Activated CD8-positive, alpha-beta memory T cell treated with anti-CD3 and anti-CD28 coated beads for 1 hour (primary cell): ENCODE measurements around the gene PCGF3.
"Not testable (repeated sequence)": the region's sequence is repeated elsewhere in the genome, so short reads cannot be mapped to it uniquely, and the experiment has no call there.

Source experiments
- DNase-seq, 2 donors: peaks; one replicate each; pipeline ENCODE4 v3.0.0-alpha.2; 2020; ENCODE audit warnings: low read depth in 1 of 2; ENCODE audit errors: extremely low read depth in 1 of 2

Gene PCGF3

DNA sequence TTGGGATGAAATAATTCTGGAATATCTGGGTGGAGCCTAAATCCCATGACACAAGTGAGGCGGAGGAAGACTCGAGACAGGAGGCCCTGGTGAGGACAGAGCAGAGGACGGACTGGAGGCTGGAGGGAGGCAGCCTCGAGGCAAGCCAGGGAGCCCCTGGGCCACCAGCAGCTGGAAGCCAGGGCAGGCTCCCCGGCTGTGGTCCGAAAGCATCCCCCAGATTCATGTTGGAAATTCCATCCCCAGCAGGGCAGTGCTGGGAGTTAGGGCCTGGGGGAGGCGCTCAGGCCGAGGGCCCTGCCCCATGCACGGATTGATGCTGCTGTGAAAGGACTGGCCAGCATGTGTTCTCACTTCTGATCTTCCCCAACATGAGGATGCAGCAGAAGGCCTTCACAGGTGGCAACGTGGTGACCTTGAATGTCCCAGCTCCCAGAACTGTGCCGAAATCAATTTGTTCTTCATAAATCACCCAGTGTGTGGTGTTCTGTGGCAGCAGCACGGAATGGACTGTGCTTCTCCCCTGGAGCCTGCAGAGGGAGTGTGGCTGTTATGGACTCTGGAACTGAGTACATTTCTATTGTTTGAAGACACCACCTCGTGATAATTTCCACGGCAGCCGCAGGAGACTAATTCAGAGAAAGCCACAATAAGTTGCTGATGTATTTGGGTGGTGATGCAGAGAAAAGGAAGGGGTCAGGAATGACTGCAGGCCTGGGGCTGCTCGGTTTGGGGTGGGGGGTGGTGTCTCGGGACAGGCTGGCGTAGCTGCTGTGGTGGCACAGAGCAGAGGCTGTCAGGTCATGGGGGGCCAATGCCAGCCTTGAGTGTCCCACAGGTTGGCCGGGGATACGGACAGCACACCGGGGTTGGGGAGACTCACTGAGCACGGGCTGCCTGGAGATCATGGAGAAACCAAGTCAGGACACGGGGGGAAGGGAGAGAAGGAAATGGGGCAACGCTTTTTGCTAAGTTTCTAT is 56.9 kb downstream of the PCGF3 start:
- DNase-seq: no peak

DNA sequence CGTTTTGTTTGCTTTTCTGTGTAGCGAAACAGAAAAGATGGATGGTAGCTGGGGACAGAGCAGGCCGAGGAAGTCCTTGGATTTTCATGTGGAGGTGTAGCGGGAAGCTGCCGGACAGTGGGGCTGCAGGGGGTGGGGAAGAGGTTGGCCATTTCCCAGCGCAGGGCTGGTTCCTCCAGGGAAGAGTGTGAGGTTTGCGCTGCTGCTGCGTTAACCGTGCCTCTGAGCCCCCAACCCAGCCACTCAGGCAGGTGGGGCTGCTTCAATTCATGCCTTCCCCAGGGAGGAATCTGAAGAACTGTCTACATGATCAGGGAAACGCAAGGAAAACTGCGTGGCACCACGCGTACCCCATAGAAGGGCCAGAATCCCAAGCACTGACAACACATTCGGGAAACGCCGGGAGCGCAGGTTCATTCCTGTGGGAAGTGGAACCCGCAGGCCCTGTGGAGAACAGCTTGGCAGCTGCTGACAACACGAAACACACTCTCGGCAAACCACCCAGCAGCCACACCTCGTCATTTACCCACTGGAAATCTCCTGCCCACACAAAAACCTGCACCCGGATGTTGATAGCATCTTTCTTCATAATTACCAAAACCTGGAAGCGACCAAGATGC is 57.7 kb downstream of the PCGF3 start:
- no peak for DNase-seq

DNA sequence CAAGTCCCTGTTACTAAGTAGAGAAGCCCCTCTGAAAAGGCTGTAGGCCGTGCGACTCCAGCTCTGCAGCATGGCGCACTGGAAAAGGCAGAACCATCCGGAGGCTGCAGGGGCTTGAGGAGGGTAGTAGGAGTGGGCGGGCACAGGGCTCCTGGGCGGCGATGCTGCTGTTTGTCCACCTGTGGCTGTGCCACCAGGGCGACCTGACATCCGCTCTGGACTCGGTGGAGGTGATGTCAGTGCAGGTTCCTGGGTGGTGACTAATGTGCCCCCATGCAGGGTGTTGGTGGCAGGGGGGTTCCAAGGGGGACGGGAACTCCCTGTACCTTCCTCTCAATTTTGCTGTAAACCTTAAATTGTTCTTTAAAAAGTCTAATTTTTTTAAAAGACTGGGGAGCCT is 58.3 kb downstream of the PCGF3 start:
- no peak for DNase-seq

DNA sequence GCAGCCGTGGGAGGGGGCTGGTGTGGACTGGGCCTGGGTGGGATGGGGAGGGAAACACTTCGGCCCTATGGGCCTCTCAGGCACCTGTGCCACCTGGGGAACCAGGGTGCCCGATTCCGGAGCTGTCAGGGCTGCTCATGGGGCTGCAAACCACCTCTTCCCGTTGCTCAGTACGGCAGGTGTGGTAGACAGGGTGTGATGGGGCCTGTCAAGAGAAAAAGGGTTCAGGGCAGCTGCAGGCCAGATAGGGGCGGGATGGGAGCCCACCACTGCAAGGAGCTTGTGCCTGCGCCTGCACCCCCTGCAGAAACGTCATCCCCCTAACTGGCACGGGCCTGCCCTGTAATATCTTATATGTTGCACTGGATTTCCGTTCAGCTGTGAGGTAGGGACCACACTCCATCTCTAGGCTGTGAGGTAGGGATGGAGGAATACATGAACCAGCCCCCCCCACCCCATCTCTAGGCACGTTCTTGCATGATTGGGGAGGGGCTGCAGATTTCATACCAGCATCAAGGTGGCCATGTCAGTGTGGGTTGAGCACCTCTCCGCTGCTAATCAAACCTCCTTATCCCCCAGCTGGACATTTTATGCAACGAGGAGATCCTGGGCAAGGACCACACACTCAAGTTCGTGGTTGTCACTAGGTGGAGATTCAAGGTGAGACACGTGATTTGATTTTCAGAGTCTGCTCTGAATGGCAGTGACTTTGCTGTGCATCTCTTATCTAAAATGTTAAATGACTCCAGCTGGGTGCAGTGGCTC is 59.0 kb downstream of the PCGF3 start:
- no peak for DNase-seq

DNA sequence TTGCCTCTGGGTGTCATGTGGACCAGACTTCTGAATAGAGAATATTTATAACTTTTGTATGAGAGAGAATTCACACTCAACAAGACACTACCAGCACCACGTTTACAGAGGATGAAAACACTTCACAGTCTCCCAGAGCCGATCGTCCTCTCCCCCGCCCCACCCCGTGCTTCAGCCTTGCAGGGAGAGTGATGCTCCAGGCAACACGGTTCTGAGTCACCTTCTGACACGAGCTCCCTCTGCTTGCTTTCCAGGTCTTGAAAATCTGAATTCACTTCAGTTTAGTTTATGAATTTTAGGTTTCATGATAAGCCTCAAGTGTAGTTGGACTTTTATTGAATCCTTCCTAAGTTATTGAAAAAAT is 60.5 kb downstream of the PCGF3 start:
- no peak for DNase-seq

DNA sequence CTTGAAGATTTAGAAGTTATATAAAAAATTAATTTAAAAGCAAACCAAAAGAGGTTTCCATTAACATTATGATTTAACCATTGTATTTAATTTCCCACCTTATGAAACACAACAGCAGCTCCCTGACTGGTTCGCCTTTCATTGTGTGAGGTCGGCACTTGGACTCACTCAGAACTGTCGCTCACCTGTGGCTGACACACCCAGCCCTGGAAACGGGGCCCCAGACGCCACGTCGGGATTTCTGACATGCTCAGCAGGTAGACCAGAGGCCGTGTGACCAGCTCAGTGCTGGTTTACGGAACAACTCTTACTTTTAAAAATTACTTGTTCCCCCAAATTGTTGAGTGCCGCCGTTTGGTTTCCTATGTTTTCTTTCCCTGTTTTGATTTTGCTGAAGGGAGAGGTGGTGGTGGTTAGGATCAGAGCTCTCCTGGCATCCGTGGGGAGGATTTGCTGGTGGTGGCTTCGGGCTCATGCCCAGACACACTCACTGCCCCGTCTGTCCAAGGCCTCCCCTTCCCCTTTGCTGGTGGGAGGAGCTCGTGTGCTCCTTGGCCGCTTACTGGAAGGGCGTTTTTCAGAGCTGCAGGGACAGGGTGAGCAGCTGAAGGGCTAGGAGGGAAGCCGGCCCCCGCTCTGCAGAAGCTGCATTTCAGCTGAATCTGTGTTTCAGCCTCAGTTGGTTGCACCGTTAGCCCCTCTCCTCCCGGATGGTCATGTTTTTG is 61.1 kb downstream of the PCGF3 start:
- no peak for DNase-seq

DNA sequence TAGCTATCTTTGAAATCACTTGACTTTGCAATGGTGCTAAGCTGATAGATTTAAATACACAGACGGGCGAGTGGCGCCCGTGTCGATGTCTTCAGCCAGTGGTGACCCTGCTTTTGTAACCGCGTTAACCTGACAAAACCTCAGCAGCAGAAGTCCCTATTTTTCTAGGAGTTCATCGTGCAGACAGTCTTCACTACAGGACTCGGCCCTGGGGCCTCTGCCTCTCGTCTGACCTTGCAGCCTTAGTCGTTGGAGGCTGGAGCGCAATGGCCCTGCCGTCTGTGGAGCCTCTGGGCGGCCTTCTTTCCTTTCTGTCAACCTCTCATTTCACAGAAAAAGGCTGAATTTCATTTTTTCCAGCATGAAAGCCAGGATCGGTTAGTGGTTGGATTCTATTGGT is 62.4 kb downstream of the PCGF3 start:
- no peak for DNase-seq

DNA sequence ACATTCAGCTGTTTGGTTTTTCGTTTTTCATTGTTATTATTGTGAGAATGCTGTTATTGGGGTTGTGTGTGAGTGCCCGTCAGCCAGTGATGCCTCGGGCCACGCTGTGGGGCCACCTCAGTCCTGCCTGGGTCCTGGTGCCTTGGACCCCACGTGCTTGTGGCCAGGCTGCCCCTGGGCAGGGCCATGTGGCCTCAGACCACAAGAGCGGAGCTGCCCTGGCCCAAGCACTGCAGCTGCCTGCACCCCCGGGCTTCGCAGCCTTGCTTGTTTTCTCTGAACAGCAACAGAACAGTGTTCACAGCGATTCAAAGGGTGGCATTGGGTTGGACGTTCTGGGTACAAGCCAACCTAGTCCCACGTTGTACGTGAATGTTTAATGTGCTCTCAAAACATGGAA is 63.4 kb downstream of the PCGF3 start:
- DNase-seq: no peak

DNA sequence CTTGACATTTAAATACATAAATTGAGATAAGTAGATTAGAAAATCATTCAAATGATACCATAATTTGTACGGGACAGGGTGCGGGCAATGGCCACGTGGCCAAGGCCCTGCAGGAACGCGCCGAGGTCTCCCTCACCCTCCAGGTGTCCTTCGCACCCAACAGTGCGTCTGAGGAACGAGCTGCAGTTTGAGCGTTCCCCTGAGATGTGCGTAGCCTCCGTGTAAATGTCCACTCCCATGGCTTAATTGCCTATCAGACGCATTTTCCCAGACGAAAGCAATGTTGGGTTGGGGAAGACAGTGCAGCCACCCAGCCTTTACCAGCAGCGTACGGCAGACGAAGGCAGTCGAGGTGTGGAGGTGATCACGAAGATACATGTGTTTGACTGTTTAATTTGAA is 63.9 kb downstream of the PCGF3 start:
- DNase-seq: no peak

DNA sequence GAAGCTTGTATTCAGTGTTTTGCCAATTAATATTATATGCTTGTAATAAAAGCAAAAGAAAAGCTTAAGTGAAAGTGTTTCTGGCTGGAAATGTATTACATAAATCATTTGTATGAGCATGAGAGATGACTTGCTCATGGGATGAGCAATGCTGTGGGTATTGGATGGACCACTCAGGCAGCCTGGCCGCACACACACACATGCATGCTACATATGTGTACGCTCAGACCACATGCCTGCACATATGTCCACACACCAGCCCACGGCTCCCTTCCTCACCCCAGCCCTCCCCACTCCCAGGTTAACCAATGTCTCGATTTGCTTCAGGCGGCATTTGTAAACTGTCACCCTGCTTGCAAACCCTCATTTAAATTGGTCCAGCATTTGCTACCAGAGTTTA is 64.4 kb downstream of the PCGF3 start:
- DNase-seq: no peak

DNA sequence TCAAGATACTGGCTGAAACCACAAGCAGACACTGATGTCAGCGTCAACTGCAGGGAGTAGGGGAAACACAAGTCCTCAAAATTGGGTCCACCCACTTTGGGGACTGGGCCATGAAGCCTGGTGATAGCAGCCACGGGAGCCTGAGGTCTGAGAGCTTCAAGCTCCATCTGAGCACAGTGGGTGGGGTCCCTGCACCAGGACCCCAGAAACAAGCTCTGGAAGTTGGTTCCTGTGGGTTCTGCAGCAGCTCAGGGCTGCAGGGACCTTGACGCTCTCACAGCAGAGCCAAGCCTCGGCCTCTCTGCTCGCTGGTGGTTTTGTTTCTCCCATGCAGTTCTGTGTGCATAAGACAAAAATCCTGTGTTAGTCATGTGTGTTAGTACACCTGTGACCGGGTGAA is 65.8 kb downstream of the PCGF3 start:
- DNase-seq: no peak

DNA sequence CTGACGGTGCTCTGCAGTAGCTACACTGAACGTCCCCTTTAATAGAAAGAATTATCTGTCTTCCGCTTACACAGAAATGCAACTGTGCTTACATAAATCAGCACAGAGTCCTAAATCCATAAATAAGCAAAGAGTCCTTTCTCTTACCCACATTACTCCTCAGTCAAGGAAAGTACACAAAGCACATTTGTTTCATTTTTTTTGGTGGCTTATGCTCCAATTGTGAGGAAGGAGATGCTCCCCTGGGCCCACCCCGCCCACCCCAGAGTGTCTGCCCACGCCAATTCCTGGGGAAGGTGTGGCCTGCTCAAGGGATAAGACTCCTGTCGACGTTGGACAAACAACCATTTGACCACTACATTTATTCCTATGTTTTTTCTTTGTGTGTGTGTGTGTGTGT is 66.5 kb downstream of the PCGF3 start:
- DNase-seq: no peak

DNA sequence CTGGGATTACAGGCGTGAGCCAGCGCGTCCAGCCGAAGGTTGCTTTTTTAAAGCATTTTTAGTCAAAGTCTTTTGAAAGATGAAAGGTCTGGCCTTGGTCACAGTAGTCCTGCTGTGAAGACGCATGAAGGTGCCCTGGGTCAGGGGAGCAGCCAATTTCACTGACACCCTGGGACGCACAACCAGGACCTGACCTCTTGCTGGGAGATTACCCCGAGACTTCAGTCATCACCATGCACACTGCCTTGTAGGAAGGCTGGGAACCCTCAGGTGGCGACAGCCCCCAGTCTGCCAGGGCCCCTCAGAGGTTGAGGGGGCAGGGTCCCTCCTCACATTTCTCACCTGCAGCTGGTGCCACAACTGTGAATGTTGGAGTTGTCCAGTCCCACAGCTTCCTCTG is 67.1 kb downstream of the PCGF3 start:
- DNase-seq: no peak

DNA sequence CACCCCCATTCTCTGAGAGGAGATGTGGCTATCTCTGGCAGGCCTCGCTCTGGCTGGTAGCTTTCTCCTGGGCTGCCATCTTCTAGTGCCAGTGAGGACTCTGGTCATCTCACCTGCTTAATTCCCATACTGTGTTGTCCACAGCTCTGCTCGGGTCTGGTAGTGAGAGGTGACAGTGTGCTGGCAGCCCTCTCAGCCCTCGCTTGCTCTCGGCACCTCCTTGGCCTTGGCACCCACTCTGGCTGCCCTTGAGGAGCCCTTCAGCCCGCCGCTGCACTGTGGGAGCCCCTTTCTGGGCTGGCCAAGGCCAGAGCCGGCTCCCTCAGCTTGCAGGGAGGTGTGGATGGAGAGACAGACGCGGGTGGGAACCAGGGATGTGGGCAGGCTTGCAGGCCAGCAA is 67.6 kb downstream of the PCGF3 start:
- no peak for DNase-seq

DNA sequence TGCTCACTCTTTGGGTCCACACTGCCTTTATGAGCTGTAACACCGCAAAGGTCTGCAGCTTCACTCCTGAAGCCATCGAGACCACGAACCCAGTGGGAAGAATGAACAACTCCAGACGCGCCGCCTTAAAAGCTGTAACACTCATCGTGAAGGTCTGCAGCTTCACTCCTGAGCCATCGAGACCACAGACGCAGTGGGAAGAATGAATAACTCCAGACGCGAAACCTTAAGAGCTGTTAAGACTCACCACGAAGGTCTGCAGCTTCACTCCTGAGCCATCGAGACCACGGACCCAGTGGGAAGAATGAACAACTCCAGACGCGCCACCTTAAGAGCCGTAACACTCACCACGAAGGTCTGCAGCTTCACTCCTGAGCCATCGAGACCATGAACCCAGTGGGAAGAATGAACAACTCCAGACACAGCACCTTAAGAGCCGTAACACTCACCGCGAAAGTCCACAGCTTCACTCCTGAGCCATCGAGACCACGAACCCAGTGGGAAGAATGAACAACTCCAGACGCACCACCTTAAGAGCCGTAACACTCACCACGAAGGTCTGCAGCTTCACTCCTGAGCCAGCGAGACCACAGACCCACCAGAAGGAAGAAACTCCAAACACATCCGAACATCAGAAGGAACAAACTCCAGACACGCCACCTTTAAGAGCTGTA is 68.9 kb downstream of the PCGF3 start:
- DNase-seq: not testable (repeated sequence)

DNA sequence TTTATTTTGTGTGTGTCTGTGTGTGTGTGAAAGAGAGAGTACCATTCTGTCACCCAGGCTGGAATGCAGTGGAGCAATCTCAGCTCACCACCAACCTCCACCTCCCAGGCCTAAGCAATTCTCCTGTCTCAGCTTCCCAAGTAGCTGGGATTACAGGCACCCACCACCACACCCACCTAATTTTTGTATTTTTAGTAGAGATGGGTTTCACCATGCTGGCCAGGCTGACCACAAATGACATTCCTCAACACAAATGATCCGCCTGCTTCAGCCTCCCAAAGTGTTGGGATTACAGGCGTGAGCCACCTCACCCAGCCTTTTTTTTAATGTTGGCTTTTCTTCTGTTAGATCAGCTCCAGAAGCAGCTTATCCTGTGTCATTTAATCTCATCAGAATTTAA is 69.9 kb downstream of the PCGF3 start:
- DNase-seq: not testable (repeated sequence)

DNA sequence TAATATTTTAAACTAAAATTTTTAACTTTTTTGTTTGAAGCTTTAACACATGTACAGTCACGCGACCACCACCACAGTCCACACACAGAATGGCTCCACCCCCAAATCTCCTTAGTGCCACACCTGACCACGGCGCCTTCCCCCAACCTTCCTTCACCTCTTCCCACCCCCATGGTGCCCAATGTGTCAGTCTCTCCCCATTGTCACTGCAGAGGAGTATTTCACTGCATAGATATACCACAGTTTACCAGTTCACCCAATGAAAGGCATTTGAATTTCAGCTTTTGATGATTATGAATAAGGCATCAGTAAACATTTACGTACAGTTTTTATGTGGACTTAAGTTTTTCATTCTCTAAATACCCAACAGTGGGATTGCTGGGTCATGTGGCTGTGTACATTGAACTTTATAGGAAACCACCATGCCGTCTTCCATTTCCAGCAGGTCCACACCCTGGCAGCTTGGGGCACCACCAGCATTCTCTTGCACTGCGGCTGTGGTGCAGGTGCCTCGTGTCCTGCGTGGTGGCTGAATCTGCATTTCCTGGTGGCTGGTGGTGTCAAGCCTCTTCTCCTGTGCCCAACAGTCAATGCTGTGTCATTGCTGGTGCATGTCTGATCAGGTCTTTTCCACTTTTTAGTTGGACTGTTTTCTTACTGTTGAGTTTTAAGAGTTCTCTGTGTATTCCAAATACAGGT is 71.3 kb downstream of the PCGF3 start:
- DNase-seq: no peak

DNA sequence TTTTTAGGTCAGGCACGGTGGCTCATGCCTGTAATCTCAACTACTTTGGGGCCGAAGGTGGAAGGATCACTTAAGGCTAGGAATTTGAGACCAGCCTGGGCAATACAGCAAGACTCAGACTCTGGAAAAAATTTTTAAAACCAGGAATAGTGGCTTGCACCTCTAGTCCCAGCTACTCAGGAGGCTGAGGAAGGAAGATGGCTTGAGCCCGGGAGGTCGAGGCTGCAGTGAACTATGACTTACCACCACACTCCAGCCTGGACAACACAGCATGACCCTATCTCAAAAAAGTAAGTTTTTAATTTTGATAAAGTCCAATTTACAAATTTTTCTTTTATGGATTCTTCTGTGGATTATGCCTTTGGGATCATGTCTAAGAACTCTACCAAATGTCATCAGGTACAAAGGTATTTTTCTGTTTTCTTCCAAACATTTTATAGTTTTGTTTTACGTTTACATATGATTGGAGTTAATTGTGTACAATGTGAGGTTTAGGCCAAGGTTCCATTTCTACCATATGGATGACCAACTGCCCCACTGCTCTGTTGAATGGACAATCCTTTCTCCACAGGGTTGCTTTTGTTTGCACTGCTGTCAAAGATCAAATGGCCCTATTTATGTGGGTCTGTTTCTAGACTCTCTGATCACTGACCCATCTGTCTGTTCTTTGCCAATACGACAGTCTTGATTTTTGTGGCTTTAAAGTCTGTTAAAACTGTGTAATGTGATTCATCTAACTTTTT is 72.1 kb downstream of the PCGF3 start:
- no peak for DNase-seq

DNA sequence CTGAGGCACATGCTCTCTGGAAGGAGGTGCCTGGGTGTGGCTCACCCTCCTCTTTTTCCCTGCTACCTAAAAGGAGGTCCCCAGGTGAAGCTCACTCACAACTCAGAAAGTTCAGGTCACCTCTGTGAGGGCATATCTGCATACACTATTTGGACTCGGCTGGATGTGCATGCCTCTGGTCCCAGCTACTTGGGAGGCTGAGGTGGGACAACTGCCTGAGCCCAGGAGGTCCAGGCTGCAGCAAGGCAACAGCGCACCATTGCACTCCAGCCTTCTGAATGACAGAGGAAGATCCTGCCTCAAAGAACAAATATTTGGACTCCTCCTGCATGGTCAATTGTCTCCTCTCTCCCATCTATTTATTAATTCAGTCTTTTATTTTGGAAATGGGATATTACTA is 73.9 kb downstream of the PCGF3 start:
- DNase-seq: no peak
